Adrenal gland (tissue), 5 donors: Measurements from ENCODE around the gene TMEM256.

ENCODE experiments used
- CTCF ChIP-seq, 6 experiments: fragments of 450-650 bp in 4 of 6; fragments of 200-600 bp in 2 of 6; sonication (generic) in 1 of 6; IDR thresholded peaks; 1 replicate in 5 of 6; 2 replicates in 1 of 6; pipeline versions ENCODE4 v1.5.1 to v1.8.0; 2016 to 2021; ENCODE audit warnings: antibody characterized with exemption in 6 of 6, mild to moderate bottlenecking in 2 of 6, moderate library complexity in 1 of 6
- POLR2A ChIP-seq, 2 donors: fragments of 450-650 bp; IDR thresholded peaks; one replicate each; pipeline ENCODE4 v1.6.1; 2017; ENCODE audit warnings: antibody characterized with exemption in 2 of 2, mild to moderate bottlenecking in 2 of 2, moderate library complexity in 1 of 2
- donor health status: DM: no; HTN: no; CAD: no.

- no peak for TF ChIP-seq POLR2A (IDR thresholded peaks at IDR 0.05)
- no peak for TF ChIP-seq CTCF (IDR thresholded peaks at IDR 0.05)
These were observed 21.0 kb downstream of the TMEM256 start for GRCh38 chr17:7382901-7383300.
